Measurements from ENCODE around the gene PPP6R1. TPM values are rescaled to one million over a fixed set of nuclear protein-coding genes. Genes with fewer than 3 reads are reported as not detected.

The PPP6R1 gene
- total and polyA plus RNA-seq, 2 of the 13 experiments (the other 11 are each of a cell fraction or from before 2014, with no cell fraction given): 25.8 to 54.0 TPM

GRCh38 chr19:55228403-55229031 lies 30.3 kb downstream of the PPP6R1 start, which contains the start of gene TMEM86B (continued):
- TF ChIP-seq, protein P1, sequence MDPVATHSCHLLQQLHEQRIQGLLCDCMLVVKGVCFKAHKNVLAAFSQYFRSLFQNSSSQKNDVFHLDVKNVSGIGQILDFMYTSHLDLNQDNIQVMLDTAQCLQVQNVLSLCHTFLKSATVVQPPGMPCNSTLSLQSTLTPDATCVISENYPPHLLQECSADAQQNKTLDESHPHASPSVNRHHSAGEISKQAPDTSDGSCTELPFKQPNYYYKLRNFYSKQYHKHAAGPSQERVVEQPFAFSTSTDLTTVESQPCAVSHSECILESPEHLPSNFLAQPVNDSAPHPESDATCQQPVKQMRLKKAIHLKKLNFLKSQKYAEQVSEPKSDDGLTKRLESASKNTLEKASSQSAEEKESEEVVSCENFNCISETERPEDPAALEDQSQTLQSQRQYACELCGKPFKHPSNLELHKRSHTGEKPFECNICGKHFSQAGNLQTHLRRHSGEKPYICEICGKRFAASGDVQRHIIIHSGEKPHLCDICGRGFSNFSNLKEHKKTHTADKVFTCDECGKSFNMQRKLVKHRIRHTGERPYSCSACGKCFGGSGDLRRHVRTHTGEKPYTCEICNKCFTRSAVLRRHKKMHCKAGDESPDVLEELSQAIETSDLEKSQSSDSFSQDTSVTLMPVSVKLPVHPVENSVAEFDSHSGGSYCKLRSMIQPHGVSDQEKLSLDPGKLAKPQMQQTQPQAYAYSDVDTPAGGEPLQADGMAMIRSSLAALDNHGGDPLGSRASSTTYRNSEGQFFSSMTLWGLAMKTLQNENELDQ (CRISPR knock-in tag; IDR thresholded peaks at IDR 0.05; ENCODE audit: borderline replicate concordance): no peak
- TF ChIP-seq GFI1 (CRISPR knock-in tag; IDR thresholded peaks at IDR 0.05; ENCODE audit: borderline replicate concordance): no peak
- TF ChIP-seq ZC3H4 (CRISPR knock-in tag; IDR thresholded peaks at IDR 0.05; ENCODE audit: borderline replicate concordance): no peak
- no peak for TF ChIP-seq ZFAT (CRISPR knock-in tag; conservative IDR thresholded peaks at IDR 0.05)
- no peak for TF ChIP-seq PAX8 (CRISPR knock-in tag; IDR thresholded peaks at IDR 0.05; ENCODE audit: borderline replicate concordance)
- TF ChIP-seq BRD4 (CRISPR knock-in tag; IDR thresholded peaks at IDR 0.05): no peak; the same call in 1 of the 2 replicates
- TF ChIP-seq ZFP37 (CRISPR knock-in tag; IDR thresholded peaks at IDR 0.05; ENCODE audit: borderline replicate concordance): no peak
- TF ChIP-seq MLLT10 (CRISPR knock-in tag; IDR thresholded peaks at IDR 0.05): no peak
- 0 out of 2 replicates have a peak, but pooled peaks have one; percentile 90 for TF ChIP-seq ZNF839 (CRISPR knock-in tag; IDR thresholded peaks at IDR 0.05; ENCODE audit: borderline replicate concordance)
- TF ChIP-seq ZNF788 (CRISPR knock-in tag; IDR thresholded peaks at IDR 0.05; ENCODE audit: borderline replicate concordance): no peak; the same call in 1 of the 2 replicates
- TF ChIP-seq POGK (CRISPR knock-in tag; conservative IDR thresholded peaks at IDR 0.05): no peak
- no peak for TF ChIP-seq ZNF235 (CRISPR knock-in tag; IDR thresholded peaks at IDR 0.05; ENCODE audit: borderline replicate concordance)
- no peak for TF ChIP-seq ZNF232 (CRISPR knock-in tag; IDR thresholded peaks at IDR 0.05; ENCODE audit: borderline replicate concordance)
- no peak for TF ChIP-seq DNMT3B (CRISPR knock-in tag; conservative IDR thresholded peaks at IDR 0.05)
- no peak for TF ChIP-seq SOX13 (IDR thresholded peaks at IDR 0.05)
- 0 out of 4 replicates have a peak, but pooled peaks of 1 of the 2 experiments have one; percentile 39 for TF ChIP-seq SOX13 (CRISPR knock-in tag; conservative IDR thresholded peaks at IDR 0.05 in 1 of 2, IDR thresholded peaks at IDR 0.05 in 1 of 2)
- TF ChIP-seq NFYC (CRISPR knock-in tag; IDR thresholded peaks at IDR 0.05): 0 out of 2 replicates have a peak, but pooled peaks have one; percentile 13
- no peak for TF ChIP-seq ZBTB1 (CRISPR knock-in tag; IDR thresholded peaks at IDR 0.05; ENCODE audit: borderline replicate concordance)
- peak; percentile 94 for TF ChIP-seq HNF1A (IDR thresholded peaks at IDR 0.05; ENCODE audit: low read depth)
- TF ChIP-seq HNF1A (CRISPR knock-in tag; IDR thresholded peaks at IDR 0.05; ENCODE audit: borderline replicate concordance): peak; percentile 99
